ENCODE data around the gene SCD5.

SCD5 gene

GRCh38 chr4:82765134-82765533, 33.5 kb downstream of the SCD5 start:
- DNase-seq (ENCODE audit: low read depth): no peak

- no peak for DNase-seq (ENCODE audit: low read depth)
Observed at GRCh38 chr4:82761229-82761628, 37.4 kb downstream of the SCD5 start.

GRCh38 chr4:82758701-82759685, 39.6 kb downstream of the SCD5 start:
- no peak for DNase-seq (ENCODE audit: low read depth)

GRCh38 chr4:82756061-82756460, 42.5 kb downstream of the SCD5 start:
- DNase-seq (ENCODE audit: low read depth): no peak

- DNase-seq (ENCODE audit: low read depth): no peak
Observed at GRCh38 chr4:82755650-82756049, 42.9 kb downstream of the SCD5 start.

GRCh38 chr4:82754513-82755165, 44.0 kb downstream of the SCD5 start:
- DNase-seq (ENCODE audit: low read depth): no peak

- DNase-seq (ENCODE audit: low read depth): no peak
Observed at GRCh38 chr4:82753725-82754410, 44.7 kb downstream of the SCD5 start.

- DNase-seq (ENCODE audit: low read depth): no peak
Observed at GRCh38 chr4:82753238-82753637, 45.4 kb downstream of the SCD5 start.

- no peak for DNase-seq (ENCODE audit: low read depth)
Observed at GRCh38 chr4:82748810-82749470, 49.7 kb downstream of the SCD5 start.

- no peak for DNase-seq (ENCODE audit: low read depth)
Observed at GRCh38 chr4:82747686-82748575, 50.7 kb downstream of the SCD5 start.

GRCh38 chr4:82746705-82747574, 51.7 kb downstream of the SCD5 start:
- DNase-seq (ENCODE audit: low read depth): no peak

GRCh38 chr4:82745173-82745842, 53.3 kb downstream of the SCD5 start:
- DNase-seq (ENCODE audit: low read depth): peak; percentile 89

- peak; percentile 28 for DNase-seq (ENCODE audit: low read depth)
Observed at GRCh38 chr4:82744284-82744968, 54.2 kb downstream of the SCD5 start.

GRCh38 chr4:82741188-82741587, 57.4 kb downstream of the SCD5 start:
- DNase-seq (ENCODE audit: low read depth): no peak

- peak; percentile 60 for DNase-seq (ENCODE audit: low read depth)
Observed at GRCh38 chr4:82739287-82740190, 59.1 kb downstream of the SCD5 start.

- no peak for DNase-seq (ENCODE audit: low read depth)
Observed at GRCh38 chr4:82737354-82737753, 61.2 kb downstream of the SCD5 start.

GRCh38 chr4:82733636-82734035, 65.0 kb downstream of the SCD5 start:
- peak; percentile 92 for DNase-seq (ENCODE audit: low read depth)

- DNase-seq (ENCODE audit: low read depth): no peak
Observed at GRCh38 chr4:82728301-82728700, 70.3 kb downstream of the SCD5 start.

All from iris pigment epithelial cell (primary cell).